T-helper 22 cell (primary cell): ENCODE measurements around the gene FRMD5.
A peak's percentile ranks its signal among the peaks of the same experiment; 100 is the strongest.
"Not testable (repeated sequence)": the region's sequence is repeated elsewhere in the genome, so short reads cannot be mapped to it uniquely, and the experiment has no call there.

Experiments used
- DNase-seq: peaks from one replicate; pipeline ENCODE4 v3.0.0-alpha.2; 2020; ENCODE audit warnings: low read depth

The FRMD5 gene

GRCh38 chr15:44195151-44195740 is at the start of gene FRMD5:
TSS of gene FRMD5 (minus strand) at chr15:44195271.
- peak; percentile 74 for DNase-seq

GRCh38 chr15:44243829-44244228 is 48.8 kb upstream of the FRMD5 start:
- no peak for DNase-seq

- DNase-seq: no peak
Observed at GRCh38 chr15:44243141-44243540, 48.1 kb upstream of the FRMD5 start.

- no peak for DNase-seq
Observed at GRCh38 chr15:44231842-44232241, 36.8 kb upstream of the FRMD5 start.

- not testable (repeated sequence) for DNase-seq
Observed at GRCh38 chr15:44229301-44229700, 34.2 kb upstream of the FRMD5 start.

GRCh38 chr15:44227584-44227983 is 32.5 kb upstream of the FRMD5 start:
- no peak for DNase-seq

- not testable (repeated sequence) for DNase-seq
Observed at GRCh38 chr15:44227001-44227400, 31.9 kb upstream of the FRMD5 start.

- DNase-seq: no peak
Observed at GRCh38 chr15:44222478-44222877, 27.4 kb upstream of the FRMD5 start.

- no peak for DNase-seq
Observed at GRCh38 chr15:44219073-44219472, 24.0 kb upstream of the FRMD5 start.

- DNase-seq: no peak
Observed at GRCh38 chr15:44216958-44217357, 21.9 kb upstream of the FRMD5 start.

- no peak for DNase-seq
Observed at GRCh38 chr15:44215594-44215993, 20.5 kb upstream of the FRMD5 start.

GRCh38 chr15:44208956-44209355 is 13.9 kb upstream of the FRMD5 start:
- DNase-seq: no peak

GRCh38 chr15:44207643-44208042 is 12.6 kb upstream of the FRMD5 start:
- DNase-seq: no peak

- DNase-seq: no peak
Observed at GRCh38 chr15:44199393-44199792, 4.3 kb upstream of the FRMD5 start.

- peak; percentile 12 for DNase-seq
Observed at GRCh38 chr15:44194323-44195150, 534 bp downstream of the FRMD5 start.

- no peak for DNase-seq
Observed at GRCh38 chr15:44193651-44194322, 1.3 kb downstream of the FRMD5 start.

- no peak for DNase-seq
Observed at GRCh38 chr15:44188795-44189194, 6.3 kb downstream of the FRMD5 start.

- DNase-seq: no peak
Observed at GRCh38 chr15:44186705-44187104, 8.4 kb downstream of the FRMD5 start.

GRCh38 chr15:44183363-44183762 is 11.7 kb downstream of the FRMD5 start:
- DNase-seq: no peak

- DNase-seq: no peak
Observed at GRCh38 chr15:44181410-44181809, 13.7 kb downstream of the FRMD5 start.

- DNase-seq: no peak
Observed at GRCh38 chr15:44177139-44177538, 17.9 kb downstream of the FRMD5 start.

- no peak for DNase-seq
Observed at GRCh38 chr15:44173813-44174212, 21.3 kb downstream of the FRMD5 start.

GRCh38 chr15:44163370-44163769 is 31.7 kb downstream of the FRMD5 start:
- DNase-seq: no peak
